RWPE2 (cell line): ENCODE results near the gene TBX10.

ENCODE experiments used
- ATAC-seq: fragments of 200-7000 bp; cut with Tn5 transposase; 3 replicates; pipeline ENCODE4 v1.9.1; 2021; ENCODE audit warnings: low read depth
- DNase-seq: peaks from one replicate; pipeline ENCODE4 v3.0.0-alpha.2; 2020; ENCODE audit warnings: low spot score
- H3K27ac ChIP-seq: fragments of 450-650 bp; 2 replicates; pipeline ENCODE4 v1.5.1; 2017; ENCODE audit warnings: mild to moderate bottlenecking; ENCODE audit not compliant: poor library complexity, severe bottlenecking
- H3K27me3 ChIP-seq: fragments of 250-450 bp; sonication (Bioruptor Pico); 2 replicates; pipeline ENCODE4 v1.5.1; 2021; ENCODE audit warnings: mild to moderate bottlenecking, moderate library complexity; ENCODE audit not compliant: insufficient read depth, poor library complexity, severe bottlenecking
- H3K36me3 ChIP-seq: fragments of 250-450 bp; sonication (Bioruptor Pico); 2 replicates; pipeline ENCODE4 v1.5.1; 2020; ENCODE audit warnings: low read depth, mild to moderate bottlenecking, moderate library complexity
- H3K4me1 ChIP-seq: fragments of 250-450 bp; sonication (Bioruptor Pico); 2 replicates; pipeline ENCODE4 v1.5.1; 2021; ENCODE audit warnings: mild to moderate bottlenecking, moderate library complexity; ENCODE audit not compliant: insufficient read depth, poor library complexity, severe bottlenecking
- H3K4me3 ChIP-seq: fragments of 250-450 bp; sonication (Bioruptor Pico); 2 replicates; pipeline ENCODE4 v1.5.1; 2021; ENCODE audit warnings: mild to moderate bottlenecking, moderate library complexity; ENCODE audit not compliant: severe bottlenecking
- H3K9me3 ChIP-seq: fragments of 250-450 bp; sonication (Bioruptor Pico); 2 replicates; pipeline ENCODE4 v1.5.1; 2021; ENCODE audit warnings: mild to moderate bottlenecking, moderate library complexity; ENCODE audit not compliant: severe bottlenecking
- TF ChIP-seq, protein P1 (sequence below): fragments of 450-650 bp; IDR thresholded peaks from one replicate; pipeline ENCODE4 v1.5.1; 2017; ENCODE audit warnings: mild to moderate bottlenecking, moderate library complexity; ENCODE audit not compliant: poor library complexity, severe bottlenecking

The TBX10 gene

DNA sequence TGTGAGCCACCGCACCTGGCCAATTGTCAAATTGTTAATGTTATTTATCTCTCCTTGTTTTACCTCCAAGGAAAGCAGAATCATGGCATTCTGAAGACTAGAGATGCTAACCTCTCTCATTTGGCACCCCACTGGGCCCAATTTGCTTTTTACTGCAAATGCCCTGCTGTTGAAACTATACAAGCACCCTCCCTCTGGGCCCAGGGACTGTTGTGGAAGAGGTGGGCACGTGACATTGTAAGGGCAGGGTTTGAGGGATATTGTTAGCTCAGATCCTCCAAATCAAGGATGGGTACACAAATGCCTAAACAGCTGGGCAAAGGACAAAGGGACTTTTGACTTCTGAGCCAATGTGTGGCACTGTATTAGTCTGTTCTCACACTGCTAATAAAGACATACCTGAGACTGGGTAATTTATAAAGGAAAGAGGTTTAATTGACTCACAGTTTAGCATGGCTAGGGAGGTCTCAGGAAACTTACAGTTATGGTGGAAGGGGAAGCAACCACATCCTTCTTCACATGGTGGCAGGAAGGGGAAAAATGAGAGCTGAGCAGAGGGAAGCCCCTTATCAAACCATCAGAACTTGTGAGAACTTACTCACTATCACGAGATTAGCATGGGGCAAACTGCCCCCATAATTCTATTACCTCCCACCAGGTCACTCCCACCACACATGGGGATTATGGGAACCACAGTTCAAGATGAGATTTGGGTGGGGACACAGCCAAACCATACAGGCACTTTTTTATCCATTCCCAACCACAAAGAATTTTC, 41.3 kb upstream of the TBX10 start:
- Histone ChIP-seq H3K36me3 (no peaks in the 10 kb centered on the region), H3K27ac (no peak overlapping the region), H3K9me3 (no peaks in the 10 kb centered on the region), H3K4me1 (peaks cover 10% of the 10 kb centered on the region), H3K4me3 (no peak overlapping the region), H3K27me3 (no peaks in the 10 kb centered on the region)
- TF ChIP-seq, protein P1, sequence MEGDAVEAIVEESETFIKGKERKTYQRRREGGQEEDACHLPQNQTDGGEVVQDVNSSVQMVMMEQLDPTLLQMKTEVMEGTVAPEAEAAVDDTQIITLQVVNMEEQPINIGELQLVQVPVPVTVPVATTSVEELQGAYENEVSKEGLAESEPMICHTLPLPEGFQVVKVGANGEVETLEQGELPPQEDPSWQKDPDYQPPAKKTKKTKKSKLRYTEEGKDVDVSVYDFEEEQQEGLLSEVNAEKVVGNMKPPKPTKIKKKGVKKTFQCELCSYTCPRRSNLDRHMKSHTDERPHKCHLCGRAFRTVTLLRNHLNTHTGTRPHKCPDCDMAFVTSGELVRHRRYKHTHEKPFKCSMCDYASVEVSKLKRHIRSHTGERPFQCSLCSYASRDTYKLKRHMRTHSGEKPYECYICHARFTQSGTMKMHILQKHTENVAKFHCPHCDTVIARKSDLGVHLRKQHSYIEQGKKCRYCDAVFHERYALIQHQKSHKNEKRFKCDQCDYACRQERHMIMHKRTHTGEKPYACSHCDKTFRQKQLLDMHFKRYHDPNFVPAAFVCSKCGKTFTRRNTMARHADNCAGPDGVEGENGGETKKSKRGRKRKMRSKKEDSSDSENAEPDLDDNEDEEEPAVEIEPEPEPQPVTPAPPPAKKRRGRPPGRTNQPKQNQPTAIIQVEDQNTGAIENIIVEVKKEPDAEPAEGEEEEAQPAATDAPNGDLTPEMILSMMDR = no peak
- no peak for ATAC-seq
- no peak for DNase-seq

GRCh38 chr11:67675058-67675747, 35.6 kb upstream of the TBX10 start:
- H3K4me3 ChIP-seq = no peak overlapping the region
- ATAC-seq (no peak), DNase-seq (no peak)
- H3K27me3 ChIP-seq = no peaks in the 10 kb centered on the region
- H3K9me3 ChIP-seq = no peaks in the 10 kb centered on the region
- no peak overlapping the region for H3K27ac ChIP-seq
- H3K36me3 ChIP-seq = no peaks in the 10 kb centered on the region
- TF ChIP-seq, protein P1 = no peak
- peaks cover 8% of the 10 kb centered on the region for H3K4me1 ChIP-seq

DNA sequence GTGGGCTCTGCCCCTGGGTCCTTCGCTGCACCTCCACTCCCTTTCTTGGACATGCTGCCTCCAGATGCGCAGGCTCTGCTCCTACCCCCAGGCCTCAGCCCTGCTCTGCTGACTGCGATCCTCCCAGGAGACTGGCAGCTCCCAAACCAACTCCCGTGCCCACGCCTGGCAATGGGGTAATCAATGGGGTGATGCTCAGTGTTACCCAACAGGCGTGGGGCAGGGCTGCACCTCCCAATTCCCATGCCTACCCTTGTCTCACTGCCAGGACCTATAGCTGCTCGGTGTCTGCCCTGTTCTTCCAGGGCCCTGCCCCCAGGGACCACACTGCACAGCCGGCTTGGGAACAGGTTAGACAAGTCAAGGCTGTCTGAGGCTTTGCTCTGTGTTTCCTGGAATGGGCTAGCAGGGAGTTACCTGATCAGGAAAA, 34.9 kb upstream of the TBX10 start, which contains the start of gene ALDH3B2:
Gene ALDH3B2 (minus strand): TSS at position 182 of the 430 bp plus-strand sequence. CDS start 7,688 bp downstream, outside the sequence.
- TF ChIP-seq, protein P1 = no peak
- H3K27ac ChIP-seq = no peak within 1 kb of the TSS
- H3K27me3 ChIP-seq = no peaks in the 10 kb centered on the region
- H3K4me3 ChIP-seq = no peak within 1 kb of the TSS
- peak; percentile 91 for ATAC-seq
- DNase-seq = peak; percentile 80
- no peaks in the 10 kb centered on the region for H3K9me3 ChIP-seq
- no peaks in the 10 kb centered on the region for H3K36me3 ChIP-seq
- peaks cover 8% of the 10 kb centered on the region for H3K4me1 ChIP-seq

DNA sequence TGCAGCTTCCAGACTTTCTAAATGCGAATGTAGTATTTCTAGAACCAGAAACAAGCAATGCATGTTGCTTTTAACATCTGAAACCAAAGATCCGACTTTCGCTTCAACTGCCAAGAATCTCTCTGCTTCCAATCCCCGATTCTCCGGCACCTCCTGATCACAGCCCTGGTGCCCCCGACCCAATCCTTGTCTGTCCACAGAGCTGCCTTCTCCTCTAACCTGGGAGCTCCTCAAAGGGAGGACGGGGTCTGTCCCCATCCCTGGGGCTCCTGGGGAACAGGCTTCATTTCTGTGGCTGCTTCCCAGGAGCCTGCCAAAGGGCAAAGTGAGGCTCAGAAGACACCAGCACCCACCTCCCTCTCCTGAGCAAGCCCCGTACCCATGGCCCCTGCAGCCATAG, 34.3 kb upstream of the TBX10 start:
- Histone ChIP-seq H3K27ac (no peak overlapping the region), H3K36me3 (no peaks in the 10 kb centered on the region)
- TF ChIP-seq, protein P1 = no peak

GRCh38 chr11:67673358-67673757, 33.8 kb upstream of the TBX10 start:
- Histone ChIP-seq H3K9me3 (no peaks in the 10 kb centered on the region), H3K27ac (no peak overlapping the region), H3K4me1 (peaks cover 8% of the 10 kb centered on the region), H3K4me3 (no peak overlapping the region), H3K27me3 (no peaks in the 10 kb centered on the region), H3K36me3 (no peaks in the 10 kb centered on the region)
- TF ChIP-seq, protein P1 = no peak
- no peak for ATAC-seq
- no peak for DNase-seq

More for the DNA sequence above, 34.3 kb upstream of the TBX10 start:
- no peak overlapping the region for H3K4me3 ChIP-seq
- peaks cover 8% of the 10 kb centered on the region for H3K4me1 ChIP-seq
- ATAC-seq (no peak), DNase-seq (no peak)
- no peaks in the 10 kb centered on the region for H3K9me3 ChIP-seq
- no peaks in the 10 kb centered on the region for H3K27me3 ChIP-seq
